Astrocyte of the spinal cord (primary cell): ENCODE data around the gene UPP1.

ENCODE experiments used
- DNase-seq: peaks from one replicate; pipeline ENCODE4 v3.0.0; 2011; ENCODE audit warnings: low read depth, low spot score
- H3K4me3 ChIP-seq: 2 replicates; pipeline ENCODE4 v1.5.1; 2011; ENCODE audit warnings: low read depth, mild to moderate bottlenecking, low read length, moderate library complexity
- in situ Hi-C: cut with HindIII; loops from 2 replicates; pipeline ENCODE4 v1.10.0; 2017; ENCODE audit warnings: low sequenced_read_pairs
- TF ChIP-seq, protein P1 (sequence below): IDR thresholded peaks from 2 replicates; pipeline ENCODE4 v1.5.1; 2012; ENCODE audit warnings: low read depth, mild to moderate bottlenecking, low read length, inconsistent platforms

Gene UPP1

DNA sequence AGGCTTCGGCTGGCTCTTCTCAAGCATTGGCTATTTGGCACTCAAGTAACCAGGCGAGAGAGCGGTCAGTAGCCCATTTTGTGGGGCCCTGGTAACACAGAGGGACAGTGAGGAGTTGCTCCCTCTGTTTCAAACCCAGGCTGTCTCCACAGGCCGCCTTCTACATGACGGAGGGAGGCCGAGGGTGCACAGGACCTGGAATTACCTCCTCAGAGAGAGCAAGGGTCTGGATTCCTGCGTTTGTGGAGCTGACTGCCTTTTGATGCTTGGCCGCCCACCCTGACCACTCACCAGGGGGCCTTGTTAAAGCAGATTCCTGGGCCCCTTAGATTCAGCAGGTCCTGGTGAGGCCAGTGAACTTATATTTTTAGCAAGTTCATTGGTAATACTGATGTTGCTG lies 12.3 kb downstream of the UPP1 start:
- in situ Hi-C loops, result no loop called here
- no peak overlapping the region for H3K4me3 ChIP-seq
- TF ChIP-seq, protein P1, sequence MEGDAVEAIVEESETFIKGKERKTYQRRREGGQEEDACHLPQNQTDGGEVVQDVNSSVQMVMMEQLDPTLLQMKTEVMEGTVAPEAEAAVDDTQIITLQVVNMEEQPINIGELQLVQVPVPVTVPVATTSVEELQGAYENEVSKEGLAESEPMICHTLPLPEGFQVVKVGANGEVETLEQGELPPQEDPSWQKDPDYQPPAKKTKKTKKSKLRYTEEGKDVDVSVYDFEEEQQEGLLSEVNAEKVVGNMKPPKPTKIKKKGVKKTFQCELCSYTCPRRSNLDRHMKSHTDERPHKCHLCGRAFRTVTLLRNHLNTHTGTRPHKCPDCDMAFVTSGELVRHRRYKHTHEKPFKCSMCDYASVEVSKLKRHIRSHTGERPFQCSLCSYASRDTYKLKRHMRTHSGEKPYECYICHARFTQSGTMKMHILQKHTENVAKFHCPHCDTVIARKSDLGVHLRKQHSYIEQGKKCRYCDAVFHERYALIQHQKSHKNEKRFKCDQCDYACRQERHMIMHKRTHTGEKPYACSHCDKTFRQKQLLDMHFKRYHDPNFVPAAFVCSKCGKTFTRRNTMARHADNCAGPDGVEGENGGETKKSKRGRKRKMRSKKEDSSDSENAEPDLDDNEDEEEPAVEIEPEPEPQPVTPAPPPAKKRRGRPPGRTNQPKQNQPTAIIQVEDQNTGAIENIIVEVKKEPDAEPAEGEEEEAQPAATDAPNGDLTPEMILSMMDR, result no peak
- DNase-seq, result no peak

DNA sequence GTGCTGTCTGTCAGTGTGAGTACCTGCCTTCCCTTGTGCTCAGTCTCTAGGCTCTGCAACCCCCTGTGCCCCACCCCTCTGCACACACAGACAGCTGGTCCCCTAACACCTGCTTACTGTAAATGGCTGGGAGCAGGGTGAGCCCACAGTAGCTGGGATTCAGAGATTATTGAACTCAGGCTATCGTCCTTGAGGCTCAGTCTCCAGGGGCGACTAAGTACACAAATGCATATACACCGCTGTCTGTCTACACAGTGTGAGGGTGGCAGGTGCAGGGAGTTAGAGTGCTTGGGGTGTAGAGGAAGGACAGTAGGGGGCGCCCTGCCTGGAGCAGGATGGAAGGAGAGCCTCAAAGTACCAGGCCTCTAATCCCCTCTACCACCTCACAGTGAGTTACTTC lies 12.9 kb downstream of the UPP1 start:
- TF ChIP-seq, protein P1, result peak; percentile 40
- no peak for DNase-seq
- in situ Hi-C loops, result no loop called here
- no peak overlapping the region for H3K4me3 ChIP-seq

DNA sequence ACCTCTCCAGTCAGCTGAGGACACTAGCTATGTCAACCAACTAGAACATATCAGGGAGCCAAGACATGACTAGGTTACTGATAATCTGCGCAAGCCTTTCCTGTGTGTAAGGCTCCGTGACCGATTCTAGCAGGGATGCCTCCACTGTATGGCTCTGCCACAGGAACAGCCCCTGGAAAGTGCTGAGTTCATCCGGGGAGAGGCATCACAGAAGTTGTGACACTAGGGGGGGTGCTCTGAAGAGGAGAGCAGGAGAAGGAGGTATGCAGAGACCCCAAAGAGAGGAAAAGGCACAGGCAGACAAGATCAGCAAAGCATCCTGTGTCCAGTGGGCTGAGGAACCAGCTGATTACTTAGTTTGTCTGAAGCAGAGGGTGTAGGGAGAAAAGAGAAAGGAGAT lies 13.5 kb downstream of the UPP1 start:
- in situ Hi-C loops, result no loop called here
- TF ChIP-seq, protein P1, result no peak
- no peak for DNase-seq
- no peak overlapping the region for H3K4me3 ChIP-seq

DNA sequence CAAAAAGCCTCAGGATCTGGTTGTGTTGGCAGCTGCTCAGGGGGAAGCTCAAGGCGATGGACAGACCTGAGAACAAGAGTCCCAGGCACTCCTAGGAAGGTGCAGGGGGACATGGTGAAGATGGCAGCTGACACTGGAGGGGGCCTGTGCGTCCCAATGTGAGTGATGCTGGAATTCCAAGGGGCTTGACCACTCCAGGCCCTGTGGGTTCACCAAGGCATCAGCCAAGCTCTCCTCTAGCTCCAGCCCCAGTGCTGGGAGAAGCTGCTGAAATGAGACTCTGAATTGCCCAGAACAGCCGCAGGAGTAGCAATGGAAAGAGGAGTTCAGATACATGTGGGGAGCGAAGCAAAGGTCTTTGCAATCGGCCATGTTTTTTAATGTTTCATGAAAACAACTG lies 16.0 kb downstream of the UPP1 start:
- no peak for DNase-seq
- TF ChIP-seq, protein P1, result no peak
- H3K4me3 ChIP-seq, result no peak overlapping the region
- in situ Hi-C loops, result no loop called here

DNA sequence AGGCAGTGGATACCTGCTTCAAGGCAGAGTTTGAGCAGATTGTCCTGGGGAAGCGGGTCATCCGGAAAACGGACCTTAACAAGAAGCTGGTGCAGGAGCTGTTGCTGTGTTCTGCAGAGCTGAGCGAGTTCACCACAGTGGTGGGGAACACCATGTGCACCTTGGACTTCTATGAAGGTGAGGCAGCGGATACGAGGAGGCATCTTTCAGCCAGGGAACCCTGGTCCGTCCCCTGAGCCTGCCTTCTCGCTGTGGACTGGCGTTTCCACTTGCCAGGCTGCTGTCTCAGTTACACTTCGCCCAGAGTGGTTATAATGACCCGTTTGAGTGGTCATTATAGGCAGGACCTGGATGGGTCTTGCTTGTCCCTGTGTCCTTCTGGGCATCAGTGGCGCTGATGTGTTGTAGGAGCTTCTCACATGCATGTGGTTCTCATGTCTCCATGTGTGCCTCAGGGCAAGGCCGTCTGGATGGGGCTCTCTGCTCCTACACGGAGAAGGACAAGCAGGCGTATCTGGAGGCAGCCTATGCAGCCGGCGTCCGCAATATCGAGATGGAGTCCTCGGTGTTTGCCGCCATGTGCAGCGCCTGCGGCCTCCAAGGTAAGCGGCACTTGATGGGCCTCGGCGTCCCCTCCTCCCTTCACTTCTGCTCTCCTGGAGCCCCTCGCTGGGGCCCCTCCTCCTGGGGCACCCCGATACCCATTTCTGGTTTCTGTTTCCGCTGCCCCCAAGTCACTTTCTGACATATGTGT lies 18.0 kb downstream of the UPP1 start:
- TF ChIP-seq, protein P1, result no peak
- no peak for DNase-seq
- in situ Hi-C loops, result no loop called here
- H3K4me3 ChIP-seq, result no peak overlapping the region

DNA sequence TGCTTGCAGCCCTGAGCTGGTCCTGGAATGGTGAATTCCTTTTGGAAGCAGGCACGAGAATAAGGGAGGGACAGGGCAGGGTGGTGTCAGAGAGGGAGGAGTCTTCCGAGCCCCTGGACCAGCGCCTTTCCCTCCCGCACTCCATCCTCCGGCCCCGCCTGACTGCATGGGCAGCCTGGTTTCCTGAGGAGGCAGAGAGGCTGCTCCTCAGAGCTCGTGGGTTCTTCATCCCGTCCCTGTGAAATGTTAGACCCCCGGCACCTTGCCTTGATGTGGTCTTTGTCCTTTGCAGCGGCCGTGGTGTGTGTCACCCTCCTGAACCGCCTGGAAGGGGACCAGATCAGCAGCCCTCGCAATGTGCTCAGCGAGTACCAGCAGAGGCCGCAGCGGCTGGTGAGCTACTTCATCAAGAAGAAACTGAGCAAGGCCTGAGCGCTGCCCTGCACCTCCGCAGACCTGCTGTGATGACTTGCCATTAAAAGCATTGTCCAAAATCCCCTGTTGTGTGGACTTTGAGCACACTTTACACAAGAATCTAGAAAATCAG lies 18.9 kb downstream of the UPP1 start:
- no peak overlapping the region for H3K4me3 ChIP-seq
- TF ChIP-seq, protein P1, result no peak
- in situ Hi-C loops, result no loop called here
- DNase-seq, result no peak
